ENCODE data around the gene VIPAS39. TPM values are rescaled to one million over a fixed set of nuclear protein-coding genes. Genes with fewer than 3 reads are reported as not detected.

The VIPAS39 gene
- total RNA-seq, 6 experiments from 2014 or later = 7.2 to 9.9 (median 8.6) TPM

DNA sequence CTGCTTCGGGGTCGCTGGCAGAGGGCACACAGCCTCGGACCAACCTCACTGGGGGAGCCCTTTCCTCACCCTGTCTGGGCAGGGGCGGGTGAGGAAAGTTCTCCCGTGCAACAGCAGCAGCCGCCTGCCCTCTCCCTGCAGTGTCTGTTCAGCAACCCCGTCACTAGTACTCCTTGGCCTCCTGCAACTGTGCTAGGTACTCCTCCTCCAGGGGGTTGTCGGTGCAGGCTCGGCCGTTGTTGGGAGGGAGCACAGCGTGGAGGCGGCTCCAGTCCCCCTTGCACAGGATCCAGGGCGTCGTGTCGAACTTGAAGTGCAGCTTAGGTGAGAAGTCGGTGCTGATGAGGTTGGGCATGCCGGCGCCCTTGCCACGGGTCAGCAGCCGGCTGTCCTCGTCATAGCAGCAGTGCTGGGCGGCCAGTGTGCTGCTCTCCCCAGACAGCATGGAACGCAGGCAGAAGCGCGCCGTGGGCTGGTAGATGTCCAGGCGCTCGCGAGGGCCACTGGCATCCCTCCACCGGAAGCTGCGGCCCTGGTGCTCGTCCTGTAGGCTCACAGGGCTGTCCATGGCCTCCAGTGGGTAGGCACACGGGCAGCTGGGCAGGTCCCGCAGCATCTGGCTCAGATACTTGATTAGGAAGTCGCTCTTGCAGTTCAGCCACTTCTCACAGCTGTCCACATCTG is 18.2 kb upstream of the VIPAS39 start:
- intact Hi-C loops (cut with DNase I) = no loop called here
- H3K27me3 ChIP-seq = no peaks in the 10 kb centered on the region
- no peak overlapping the region for H3K4me3 ChIP-seq
- DNase-seq (no peak), ATAC-seq (no peak)
- TF ChIP-seq CTCF (IDR thresholded peaks at IDR 0.05) (no peak), POLR2A (IDR thresholded peaks at IDR 0.05) (no peak)
- no peaks in the 10 kb centered on the region for H3K9me3 ChIP-seq
- WGBS (ENCODE audit: insufficient coverage, low coverage, low lambda C conversion rate, missing lambda C conversion rate) = 95% methylated on average over 12 of the region's 35 CpGs
- no peak overlapping the region for H3K27ac ChIP-seq
- H3K36me3 ChIP-seq = no peaks in the 10 kb centered on the region
- no peaks in the 10 kb centered on the region for H3K4me1 ChIP-seq

GRCh38 chr14:77474479-77475177 is 17.2 kb upstream of the VIPAS39 start:
- no peak overlapping the region for H3K27ac ChIP-seq
- DNase-seq (no peak), ATAC-seq (no peak)
- H3K36me3 ChIP-seq = peaks cover 0 to 1% (median 0%) of the 10 kb centered on the region in 4 donors
- no peak overlapping the region for H3K4me3 ChIP-seq
- no peaks in the 10 kb centered on the region for H3K27me3 ChIP-seq
- no peaks in the 10 kb centered on the region for H3K9me3 ChIP-seq
- intact Hi-C loops (cut with DNase I) = no loop called here
- no peaks in the 10 kb centered on the region for H3K4me1 ChIP-seq
- no peak for TF ChIP-seq CTCF (IDR thresholded peaks at IDR 0.05)
- no peak for TF ChIP-seq POLR2A (IDR thresholded peaks at IDR 0.05)
- 30% methylated on average over 2 of the region's 9 CpGs for WGBS (ENCODE audit: insufficient coverage, low coverage, low lambda C conversion rate, missing lambda C conversion rate)

DNA sequence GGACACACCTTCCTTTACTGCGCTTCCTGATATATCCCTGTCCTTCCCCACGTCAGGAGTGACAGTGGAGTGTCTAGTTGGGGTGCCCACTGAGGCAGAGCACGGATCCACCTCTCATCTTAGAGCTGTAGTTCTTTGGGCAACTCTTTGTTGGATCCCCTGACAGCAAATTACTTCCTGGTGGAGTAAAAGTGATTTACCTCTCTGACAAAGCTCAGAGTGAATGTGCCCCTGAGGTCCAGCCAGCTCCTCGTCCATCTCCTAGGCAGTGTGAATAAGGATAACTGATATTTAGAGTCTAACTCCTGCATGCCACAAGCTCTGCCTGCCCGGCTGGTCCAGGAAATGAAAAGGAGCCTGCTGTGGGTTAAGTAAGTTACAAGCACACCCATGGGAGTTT is 16.5 kb upstream of the VIPAS39 start:
- H3K9me3 ChIP-seq = no peaks in the 10 kb centered on the region
- peaks cover 0 to 8% (median 4%) of the 10 kb centered on the region in 4 donors for H3K36me3 ChIP-seq
- WGBS (ENCODE audit: insufficient coverage, low coverage, low lambda C conversion rate, missing lambda C conversion rate) = 53% methylated on average over 5 of the region's 5 CpGs
- no peaks in the 10 kb centered on the region for H3K4me1 ChIP-seq
- no peak overlapping the region for H3K27ac ChIP-seq
- intact Hi-C loops (cut with DNase I) = no loop called here
- H3K27me3 ChIP-seq = no peaks in the 10 kb centered on the region
- TF ChIP-seq CTCF (IDR thresholded peaks at IDR 0.05) (no peak), POLR2A (IDR thresholded peaks at IDR 0.05) (no peak)
- DNase-seq = no peak
- H3K4me3 ChIP-seq = no peak overlapping the region
- no peak for ATAC-seq

DNA sequence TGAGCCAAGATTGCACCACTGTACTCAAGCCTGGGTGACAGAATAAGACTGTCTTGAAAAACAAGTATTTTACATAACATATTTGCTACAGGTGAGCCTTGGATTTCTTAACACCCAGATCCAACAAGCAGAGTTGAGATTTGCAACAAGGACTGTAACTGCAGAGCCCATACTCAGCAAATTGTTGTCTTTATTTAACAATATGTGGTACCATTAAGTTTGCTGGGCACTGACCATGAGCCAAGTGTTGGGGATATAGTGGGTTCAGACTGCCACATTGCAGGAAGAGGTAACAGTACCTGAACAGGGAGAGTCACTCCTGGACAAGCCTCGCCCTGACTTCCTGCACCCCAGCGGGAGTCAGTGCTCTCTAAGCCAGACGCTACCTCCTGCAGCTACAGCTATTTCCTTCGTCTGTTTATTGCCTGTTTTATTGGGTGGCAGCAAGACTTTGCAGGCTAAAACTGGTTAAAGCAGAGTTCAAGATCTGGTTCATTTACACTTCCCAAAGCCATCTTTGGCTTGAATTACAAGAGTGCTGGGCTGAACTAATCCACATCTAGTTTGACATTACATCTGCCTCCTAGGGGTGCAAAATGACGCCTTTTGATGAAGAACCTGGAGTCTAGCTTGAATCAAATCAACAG is 12.9 kb upstream of the VIPAS39 start:
- no peaks in the 10 kb centered on the region for H3K27me3 ChIP-seq
- H3K4me3 ChIP-seq = no peak overlapping the region
- WGBS (ENCODE audit: insufficient coverage, low coverage, low lambda C conversion rate, missing lambda C conversion rate) = 88% methylated on average over 2 of the region's 5 CpGs
- no peak for ATAC-seq
- H3K27ac ChIP-seq = no peak overlapping the region
- no peak for DNase-seq
- H3K36me3 ChIP-seq = peaks cover 4 to 43% (median 24%) of the 10 kb centered on the region in 4 donors
- H3K4me1 ChIP-seq = no peaks in the 10 kb centered on the region
- no peaks in the 10 kb centered on the region for H3K9me3 ChIP-seq
- TF ChIP-seq CTCF (IDR thresholded peaks at IDR 0.05) (no peak), POLR2A (IDR thresholded peaks at IDR 0.05) (no peak)
- intact Hi-C loops (cut with DNase I) = no loop called here
